GM19467 (cell line): ENCODE results near the gene OR52A5.

ENCODE experiments used
- ATAC-seq: cut with Tn5 transposase; IDR thresholded peaks from one replicate; pipeline ENCODE4 v1.9.1; 2021; ENCODE audit warnings: mild to moderate bottlenecking, moderate library complexity; ENCODE audit not compliant: unreplicated experiment

Gene OR52A5

DNA sequence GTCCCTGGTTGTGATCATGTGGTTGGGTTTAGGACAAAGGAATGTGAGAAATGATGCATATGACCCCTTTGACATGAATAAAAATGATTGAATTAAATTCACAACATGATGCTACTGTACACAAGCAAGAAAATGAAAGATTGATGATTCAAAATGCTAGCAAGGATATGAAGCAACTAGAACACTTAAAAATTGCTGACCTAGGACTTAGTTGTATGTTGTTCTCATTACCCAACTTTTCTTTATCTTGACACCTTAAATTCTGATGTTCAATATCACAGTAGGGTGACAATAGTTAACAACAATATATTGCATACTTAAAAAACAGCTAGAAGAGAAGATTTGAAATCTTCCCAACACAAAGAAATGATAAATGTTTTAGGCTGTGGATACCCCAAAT, 20.6 kb downstream of the OR52A5 start:
- ATAC-seq: no peak

DNA sequence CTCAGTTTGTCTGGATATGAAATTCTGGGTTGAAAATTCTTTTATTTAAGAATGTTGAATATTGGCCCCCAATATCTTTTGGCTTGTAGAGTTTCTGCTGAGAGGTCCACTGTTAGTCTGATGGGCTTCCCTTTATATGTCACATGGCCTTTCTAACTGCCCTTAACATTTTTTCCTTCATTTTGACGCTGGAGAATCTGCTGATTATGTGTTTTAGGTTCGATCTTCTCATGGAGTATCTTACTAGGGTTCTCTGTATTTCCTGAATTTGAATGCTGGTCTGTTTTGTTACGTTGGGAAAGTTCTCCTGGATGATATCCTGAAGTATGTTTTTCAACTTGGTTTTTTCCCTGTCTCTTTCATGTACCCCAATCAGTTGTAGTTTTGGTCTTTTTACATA, 22.8 kb downstream of the OR52A5 start:
- ATAC-seq: no peak

DNA sequence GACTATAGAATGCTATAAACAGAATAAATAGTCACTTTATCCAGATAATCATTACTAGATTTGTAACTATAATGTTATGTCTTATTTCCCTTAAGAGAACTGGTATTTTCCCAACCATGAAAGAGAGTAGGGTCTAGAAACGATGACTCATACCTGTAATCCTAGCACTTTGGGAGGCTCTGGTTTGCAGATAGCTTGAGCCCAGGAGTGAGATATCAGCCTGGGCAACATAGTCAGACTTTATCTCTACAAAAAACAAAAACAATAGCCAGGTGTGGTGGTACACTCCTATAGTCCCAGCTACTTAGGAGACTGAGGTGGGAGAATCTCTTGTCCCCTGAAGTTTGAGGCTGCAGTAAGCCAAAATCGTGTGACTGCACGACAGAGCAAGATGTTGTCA, 30.9 kb downstream of the OR52A5 start:
- no peak for ATAC-seq

DNA sequence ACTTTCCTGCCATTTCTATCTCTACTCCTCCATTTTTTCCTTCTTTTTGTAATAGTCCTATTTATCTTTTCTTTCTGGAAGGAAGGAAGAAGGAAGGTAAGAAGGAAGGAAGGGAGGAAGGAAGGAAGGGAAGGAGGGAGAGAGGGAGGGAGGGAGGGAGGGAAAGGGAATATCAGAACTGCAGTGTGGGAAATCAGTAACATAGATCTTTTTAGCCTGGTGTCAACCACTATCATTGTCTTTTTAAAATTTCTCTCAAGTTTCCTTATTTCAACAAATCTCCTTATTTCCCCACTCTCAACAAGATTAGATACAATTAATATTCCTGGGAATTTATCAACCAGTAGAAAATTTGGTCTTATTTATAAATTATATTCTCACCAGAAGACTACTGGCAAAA, 35.1 kb downstream of the OR52A5 start:
- ATAC-seq: no peak

DNA sequence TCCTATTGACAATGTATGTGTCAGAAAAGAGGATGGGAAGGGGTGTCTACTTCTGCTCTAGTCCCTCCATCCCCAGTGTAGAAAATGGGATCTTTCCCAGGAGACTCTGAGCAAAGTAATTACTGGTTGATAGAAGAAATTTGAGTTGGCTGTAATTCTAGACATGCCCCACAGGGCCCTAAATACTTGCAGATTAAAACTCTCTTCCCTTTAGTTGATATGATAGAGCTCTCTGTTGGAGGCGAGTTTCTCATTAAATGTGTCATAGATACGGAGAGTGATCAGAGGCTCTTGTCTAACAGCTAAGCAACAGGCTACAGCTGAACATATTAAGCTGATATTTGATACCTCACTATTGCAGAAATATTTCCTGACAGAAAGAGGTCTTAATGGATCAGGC, 35.9 kb downstream of the OR52A5 start:
- no peak for ATAC-seq

DNA sequence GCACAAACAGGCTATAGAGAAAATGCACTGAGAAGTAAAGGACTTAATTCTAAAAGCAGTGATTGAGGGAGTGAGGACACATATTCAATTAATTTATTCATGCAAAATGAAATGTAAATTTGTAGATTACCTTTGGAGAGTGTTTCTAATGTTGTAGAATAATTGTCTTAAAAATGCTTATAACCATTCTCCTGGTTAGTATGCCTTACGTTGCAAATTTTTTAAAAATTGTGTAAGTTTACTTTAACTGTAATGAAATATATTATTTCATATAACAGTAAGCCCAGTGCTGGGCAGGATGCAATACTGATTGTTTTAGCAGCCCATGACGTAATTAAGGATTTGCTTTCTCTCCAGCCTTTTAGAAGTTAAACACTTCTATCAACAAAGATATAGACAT, 42.1 kb downstream of the OR52A5 start:
- ATAC-seq: no peak

DNA sequence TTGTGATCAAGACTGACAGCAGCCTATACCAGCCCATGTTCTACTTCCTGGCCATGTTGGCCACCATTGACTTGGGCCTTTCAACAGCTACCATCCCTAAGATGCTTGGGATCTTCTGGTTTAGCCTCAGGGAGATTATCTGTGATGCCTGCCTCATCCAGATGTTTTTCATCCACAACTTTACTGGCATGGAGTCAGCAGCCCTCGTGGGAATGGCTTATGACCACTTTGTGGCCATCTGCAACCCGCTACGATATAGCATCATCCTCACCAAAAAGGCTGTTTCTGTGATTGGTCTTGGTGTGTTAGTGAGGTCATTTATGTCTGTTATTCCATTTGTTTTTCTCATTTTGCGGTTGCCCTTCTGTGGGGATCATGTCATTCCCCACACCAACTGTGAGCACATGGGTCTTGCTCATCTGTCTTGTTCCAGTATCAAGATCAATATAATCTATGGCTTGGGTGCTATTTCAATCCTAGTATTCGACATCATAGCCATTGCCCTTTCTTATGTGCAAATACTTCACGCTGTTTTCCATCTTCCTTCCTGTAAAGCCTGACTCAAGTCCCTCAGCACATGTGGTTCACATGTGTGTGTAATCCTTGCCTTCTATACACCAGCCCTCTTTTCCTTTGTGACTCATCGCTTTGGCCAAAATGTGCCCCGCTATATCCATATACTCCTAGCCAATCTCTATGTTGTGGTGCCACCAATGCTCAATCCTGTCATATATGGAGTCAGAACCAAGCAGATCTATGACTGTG, 45.2 kb downstream of the OR52A5 start:
- ATAC-seq: no peak

DNA sequence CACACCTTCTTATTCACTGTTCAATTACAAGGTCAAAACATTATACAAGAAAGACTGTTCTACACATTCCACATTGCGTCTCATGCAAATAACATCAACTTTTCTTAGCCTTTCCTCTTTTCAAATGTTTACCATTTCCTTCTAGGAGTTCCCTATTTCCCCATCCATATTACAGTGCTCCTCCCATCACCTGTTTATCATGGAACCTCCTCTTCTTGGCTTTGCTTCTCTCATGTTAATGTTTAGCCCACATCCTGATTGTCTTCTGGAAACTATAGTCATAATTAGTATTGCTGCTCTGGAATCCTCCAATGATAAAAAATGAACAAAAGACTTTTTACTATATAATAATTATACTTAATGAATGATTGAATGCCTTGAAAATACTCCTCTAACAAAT, 47.5 kb downstream of the OR52A5 start:
- ATAC-seq: no peak

DNA sequence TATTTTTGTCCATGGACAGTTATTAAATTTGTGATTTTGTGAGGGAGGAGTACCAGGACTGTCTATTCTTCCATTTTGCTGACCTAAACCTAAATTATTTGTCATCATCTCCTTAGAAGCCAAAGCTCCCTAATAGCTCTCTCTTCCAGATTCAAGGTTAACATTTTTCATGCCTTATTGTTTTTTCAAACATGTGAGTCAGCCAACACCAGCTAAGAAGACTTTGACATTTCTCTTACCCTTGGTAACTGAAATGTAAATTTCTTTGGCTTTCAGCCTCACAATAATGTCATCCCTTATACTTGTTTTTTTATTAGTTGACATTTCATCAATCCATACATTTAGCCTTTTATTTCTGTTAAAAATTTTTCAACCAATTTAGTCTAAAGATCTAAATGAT, 49.6 kb downstream of the OR52A5 start:
- no peak for ATAC-seq

DNA sequence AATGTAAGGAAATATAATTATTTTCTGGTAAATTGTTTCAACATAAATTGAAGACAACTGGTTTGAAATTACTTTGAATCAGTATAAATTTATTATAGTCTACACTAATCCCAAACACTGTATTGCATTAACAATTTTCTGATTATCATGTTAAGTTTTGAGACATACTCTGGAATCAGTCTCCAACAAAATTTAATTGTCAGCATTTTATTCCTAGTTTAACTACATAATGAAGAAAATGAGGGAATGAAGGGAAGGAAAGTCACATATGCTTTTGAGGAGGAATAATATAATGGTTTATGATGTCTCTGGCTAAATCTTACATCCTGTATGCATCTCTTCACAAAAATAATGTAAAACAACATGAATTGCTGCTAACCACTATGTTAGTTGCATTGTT, 54.6 kb downstream of the OR52A5 start:
- no peak for ATAC-seq

DNA sequence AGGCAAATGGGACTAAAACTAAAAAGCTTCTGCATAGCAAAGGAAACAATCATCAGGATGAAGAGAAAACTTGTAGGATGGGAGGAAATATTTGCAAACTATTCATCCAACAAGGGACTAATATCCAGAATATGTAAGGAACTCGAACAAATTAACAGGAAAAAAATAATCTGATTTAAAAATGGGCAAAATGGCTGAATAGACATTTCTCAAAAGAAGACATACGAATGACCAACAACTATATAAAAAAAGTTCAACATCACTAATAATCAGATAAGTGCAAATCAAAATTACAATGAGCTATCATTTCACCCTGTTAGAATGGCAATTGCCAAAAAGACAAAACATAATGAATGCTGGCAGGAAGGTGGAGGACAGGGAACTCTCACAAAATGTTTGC, 56.8 kb downstream of the OR52A5 start:
- ATAC-seq: no peak
